COLO829 (cell line): Measurements from ENCODE around the gene PDE6D.
"Not testable (repeated sequence)": the region's sequence is repeated elsewhere in the genome, so short reads cannot be mapped to it uniquely, and the experiment has no call there.

Source experiments
- DNase-seq: peaks from one replicate; pipeline ENCODE4 v3.0.0; 2012; ENCODE audit warnings: low spot score

Gene PDE6D

DNA sequence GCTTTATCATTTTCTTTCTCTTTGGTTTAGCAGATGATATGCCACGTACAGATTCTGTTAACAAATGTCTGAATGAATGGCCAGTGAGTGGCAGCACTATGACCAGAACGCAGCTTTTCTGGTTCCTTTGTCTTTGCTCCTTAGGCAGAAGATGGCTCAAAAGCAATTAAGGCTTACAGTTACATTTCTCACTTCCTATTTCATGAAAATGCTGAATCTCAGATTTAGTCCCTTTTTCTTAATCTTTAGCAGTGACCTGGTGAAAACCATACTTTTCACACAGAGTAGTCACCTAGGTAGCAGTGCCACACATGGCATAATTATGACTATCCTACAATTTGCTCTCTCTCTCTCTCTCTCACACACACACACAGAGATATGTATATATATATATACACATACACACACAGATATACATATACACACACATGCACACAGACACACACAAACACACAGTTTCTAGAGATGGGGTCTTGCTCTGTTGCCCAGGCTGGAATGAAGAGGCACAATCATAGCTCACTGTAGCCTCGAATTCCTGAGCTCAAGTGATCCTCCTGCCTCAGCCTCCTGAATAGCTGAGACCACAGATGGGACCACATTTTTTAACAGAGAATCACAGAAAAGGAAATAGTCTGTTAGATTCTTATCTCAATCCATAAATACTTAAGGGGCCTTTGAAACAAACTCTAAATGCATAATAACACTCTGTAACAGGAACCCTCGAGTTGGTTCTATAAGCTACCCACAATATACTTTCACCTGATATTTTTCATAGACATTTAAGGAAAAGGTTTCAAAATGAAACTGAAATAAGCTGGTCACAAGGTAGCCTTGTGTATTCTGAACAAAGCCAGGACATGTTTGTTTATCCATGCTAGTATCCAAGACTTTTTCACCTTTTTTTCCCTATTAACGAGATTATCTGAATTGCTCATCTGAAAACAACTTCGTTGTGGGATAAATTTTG is 11.6 kb downstream of the PDE6D start:
- DNase-seq, result no peak

DNA sequence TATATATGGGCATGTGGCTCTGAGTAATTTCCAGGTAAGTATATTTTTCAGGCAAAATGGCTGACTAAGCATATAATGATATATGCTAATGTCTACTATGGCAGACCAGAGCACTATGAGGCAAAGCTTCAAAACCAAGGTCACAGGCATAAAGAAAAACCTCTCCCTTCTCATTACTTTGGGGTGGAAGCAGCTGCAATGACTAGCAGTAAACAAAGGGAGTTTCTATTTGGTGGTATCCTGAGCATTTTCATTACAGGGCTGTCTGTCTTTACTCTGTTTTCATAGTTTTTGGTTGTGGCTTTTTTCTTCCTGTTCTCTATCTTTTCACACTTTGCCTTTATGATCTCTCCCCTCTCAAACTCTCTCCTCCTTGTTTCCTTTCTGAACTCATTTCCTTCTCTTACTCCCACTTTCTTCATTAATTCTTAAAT is 15.6 kb downstream of the PDE6D start:
- peak; percentile 49 for DNase-seq

DNA sequence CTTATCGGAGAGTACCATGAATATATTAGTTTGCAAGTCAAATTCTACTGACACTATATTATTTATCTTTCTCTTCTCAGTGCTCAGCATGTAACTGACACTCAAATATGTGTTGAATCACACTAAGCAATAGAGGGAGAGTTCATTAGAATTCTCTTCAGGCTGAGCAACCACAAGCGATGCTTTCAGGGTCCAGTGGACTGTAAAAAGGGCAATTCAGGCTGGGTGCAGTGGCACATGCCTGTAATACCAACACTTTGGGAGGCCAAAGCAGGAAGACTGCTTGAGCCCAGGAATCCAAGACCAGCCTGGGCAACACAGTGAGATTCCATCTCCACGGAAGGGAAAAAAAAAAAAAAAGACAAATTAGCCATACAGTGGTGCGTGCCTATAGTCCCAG is 16.3 kb downstream of the PDE6D start:
- DNase-seq, result no peak

DNA sequence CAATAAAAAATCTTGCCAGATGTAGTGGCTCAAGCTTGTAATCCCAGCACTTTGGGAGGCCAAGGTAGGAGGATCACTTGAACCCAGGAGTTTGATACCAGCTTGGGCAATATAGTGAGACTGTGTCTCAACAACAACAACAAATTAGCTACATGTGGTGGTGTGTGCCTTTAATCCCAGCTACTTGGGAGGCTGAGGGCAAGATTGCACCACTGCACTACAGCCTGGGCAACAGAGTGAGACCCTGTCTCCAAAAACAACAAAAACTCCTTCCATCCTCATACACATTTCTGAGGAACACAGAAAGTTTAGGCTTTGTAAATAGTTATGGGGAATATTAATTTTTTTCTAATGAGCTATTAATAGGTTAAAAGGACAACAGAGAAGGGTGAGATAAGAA is 17.0 kb downstream of the PDE6D start:
- DNase-seq, result no peak

DNA sequence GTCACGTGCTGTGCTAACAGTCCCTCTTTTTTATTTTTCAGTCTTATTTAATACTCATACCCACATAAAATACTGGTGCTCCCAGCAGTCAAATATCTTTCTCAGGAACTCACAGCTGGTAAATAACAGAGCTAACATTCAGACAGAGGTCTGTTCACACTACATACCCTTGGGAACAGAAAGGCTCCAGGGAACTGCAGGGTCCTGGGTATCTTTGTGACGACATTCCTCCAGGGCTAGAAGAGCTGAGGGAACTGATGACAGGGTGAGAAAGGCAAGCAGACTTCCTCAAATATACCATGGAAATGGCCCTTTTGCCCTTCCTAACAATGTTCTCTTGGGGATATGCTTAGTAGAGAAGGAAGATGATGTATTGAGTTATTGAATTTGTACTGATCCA is 19.3 kb downstream of the PDE6D start:
- no peak for DNase-seq

DNA sequence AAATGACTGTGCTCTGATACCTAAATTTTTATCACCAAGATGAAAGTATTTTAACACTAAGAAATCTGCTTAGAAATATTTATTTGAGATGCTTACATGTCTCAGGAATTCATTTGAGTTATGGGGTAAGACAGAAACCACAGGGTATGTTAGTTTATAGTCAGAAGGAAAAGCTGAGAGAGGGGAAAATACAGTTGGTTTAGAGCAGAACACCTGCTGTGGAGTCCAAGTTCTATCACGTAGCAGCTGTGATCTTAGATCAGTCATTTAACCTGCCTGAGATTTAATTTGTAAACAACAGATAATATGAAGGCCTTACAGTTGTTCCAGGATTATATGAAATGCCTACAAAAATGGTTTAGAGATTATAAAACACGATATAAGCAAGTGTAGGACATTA is 29.0 kb downstream of the PDE6D start:
- no peak for DNase-seq

DNA sequence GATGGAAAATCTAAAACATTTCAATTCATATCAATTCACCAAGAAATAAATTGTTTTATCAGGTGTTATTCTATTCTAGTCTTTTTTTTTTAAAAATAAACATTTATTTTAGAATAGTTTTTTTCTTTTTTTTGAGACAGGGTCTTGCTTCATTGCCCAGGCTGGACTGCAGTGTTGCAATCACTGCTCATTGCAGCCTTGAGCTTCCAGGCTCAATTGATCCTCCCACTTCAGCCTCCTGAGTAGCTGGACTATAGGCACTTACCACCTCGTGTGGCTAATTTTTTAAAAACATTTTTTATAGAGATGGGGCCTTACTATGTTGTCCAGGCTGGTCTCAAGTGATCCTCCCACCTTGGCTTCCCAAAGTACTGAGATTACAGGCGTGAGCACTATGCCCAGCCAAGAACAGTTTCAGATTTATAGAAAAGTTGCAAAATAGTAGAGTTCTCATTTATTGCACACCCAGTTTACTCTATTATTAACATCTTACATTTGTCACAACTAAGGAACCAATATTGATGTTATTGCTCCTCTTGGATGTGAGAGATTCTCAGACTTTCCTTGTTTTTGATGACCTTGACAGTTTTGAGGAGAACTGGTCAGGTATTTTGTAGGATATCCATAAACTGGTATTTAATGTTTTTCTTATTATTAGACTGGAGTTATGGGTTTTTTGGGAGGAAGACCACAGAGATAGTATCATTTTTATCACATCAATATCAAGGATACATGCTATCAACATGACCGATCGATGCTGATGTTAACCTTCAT is 29.9 kb downstream of the PDE6D start:
- DNase-seq, result no peak

DNA sequence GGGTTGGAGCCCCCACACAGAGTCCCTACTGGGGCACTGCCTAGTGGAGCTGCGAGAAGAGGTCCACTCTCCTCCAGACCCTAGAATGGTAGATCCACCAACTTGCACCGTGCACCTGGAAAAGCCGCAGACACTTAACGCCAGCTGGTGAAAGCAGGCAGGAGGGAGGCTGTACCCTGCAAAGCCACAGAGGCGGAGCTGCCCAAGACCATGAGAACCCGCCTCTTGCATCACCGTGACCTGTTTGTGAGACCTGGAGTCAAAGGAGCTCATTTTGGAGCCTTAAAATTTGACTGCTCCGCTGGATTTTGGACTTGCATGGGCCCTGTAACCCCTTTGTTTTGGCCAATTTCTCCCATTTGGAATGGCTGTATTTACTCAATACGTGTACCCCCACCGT is 32.1 kb downstream of the PDE6D start:
- DNase-seq, result not testable (repeated sequence)

DNA sequence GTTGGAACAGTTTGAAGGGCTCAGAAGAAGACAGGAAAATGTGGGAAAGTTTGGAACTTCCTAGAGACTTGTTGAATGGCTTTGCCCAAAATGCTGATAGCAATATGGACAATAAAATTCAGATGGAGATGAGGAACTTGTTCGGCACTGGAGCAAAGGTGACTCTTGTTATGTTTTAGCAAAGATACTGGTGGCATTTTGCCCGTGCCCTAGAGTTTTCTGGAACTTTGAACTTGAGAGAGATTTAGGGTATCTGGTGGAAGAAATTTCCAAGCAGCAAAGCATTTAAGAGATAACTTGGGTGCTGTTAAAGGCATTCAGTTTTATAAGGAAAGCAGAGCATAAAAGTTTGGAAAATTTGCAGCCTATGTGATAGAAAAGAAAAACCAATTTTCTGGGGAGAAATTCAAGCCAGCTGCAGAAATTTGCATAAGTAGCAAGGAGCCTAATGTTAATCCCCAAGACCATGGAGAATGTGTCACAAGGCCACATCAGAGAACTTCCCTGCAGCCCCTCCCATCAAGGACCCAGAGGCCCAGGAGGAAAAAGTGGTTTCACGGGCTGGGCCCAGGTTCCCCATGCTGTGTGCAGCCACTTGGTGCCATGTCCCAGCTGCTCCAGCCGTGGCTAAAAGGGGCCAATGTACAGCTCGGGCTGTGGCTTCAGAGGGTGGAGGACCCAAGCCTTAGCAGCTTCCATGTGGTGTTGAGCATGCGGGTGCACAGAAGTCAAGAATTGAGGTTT is 32.8 kb downstream of the PDE6D start:
- not testable (repeated sequence) for DNase-seq

DNA sequence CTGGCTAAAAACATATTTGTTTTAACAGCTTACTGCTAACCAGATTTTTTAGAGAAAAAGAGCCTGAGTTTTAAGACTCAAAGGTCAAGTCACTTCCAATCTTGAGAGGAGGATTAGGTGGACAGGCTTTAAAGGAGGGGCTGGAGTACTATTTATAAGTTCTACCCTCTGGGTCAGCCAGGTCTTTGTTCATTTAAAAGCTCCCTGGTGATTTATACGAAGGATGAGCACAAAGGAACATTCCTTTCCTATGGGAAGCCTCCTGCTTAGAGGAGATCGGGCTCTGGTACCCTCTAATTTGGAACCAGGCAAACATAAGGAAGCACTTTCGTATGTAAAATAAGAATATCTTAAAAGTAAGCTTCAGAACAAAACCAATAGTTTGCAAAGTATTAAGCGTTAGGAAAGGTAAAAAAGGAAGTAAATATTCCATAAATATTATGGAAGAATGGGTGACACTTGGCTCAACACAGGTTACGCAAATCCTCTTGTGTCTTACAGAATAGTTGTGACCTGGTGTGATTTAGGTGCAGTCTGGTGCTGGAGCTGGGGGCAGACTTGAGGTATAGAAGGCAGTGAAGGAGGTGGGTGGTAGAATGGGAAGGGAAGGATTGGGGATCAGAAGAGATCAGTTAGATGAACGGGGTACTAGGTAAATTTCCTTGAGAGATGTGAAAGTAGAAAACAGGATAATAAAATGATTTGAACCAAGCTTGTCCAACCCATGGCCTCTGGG is 35.6 kb downstream of the PDE6D start:
- DNase-seq, result peak; percentile 42

DNA sequence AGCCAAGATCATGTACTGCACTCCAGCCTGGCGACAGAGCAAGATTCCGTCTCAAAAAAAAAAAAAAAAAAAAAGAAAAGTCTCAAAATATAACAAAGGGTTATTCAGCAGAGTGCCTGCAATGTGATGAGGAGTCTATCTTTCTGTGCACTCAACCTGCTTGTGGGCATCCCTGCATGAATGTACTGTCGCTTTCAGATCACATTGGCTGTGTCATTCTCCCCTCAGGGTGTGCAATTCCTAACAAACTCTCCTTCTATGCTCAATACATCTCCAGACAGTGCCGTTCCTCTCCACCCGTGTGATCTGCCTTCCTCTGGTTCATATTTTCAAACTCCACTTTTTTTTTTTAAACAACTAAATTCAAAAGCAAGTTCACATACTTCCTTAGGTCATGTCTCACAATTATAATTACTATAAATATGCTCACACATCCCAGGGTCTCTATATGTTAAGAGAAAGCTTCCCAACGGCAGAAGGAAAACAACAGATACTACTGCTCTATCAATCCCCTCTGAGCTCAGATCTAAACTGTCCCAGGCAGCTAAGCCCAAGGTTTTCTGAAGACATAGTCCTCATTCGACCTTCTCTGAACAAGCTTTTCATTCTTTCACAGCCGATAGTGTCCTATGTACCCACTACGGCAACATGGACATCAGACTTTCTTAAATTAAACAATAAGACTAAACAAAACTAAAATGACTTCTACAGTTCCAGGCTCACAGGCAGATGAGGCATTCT is 37.5 kb downstream of the PDE6D start:
- DNase-seq, result peak; percentile 98

DNA sequence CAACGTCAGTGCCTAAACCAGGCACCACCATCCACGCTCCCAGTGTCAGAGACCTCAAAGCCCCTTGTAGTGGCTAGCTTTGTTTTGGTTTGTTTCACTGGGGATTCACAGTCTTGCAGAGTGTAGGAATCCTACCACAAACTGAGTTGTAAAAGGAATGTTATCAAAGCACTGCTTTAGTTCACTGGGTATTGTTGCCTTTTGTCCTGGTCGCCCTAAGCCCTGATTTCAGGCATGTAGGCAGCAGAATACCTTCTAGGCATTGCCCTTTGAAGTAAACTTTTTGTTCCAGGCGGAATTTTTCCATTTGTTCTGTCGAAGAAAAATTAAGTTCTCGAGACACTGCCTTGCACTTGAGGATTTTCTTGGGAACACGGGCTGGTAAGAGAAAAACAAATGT is 43.3 kb downstream of the PDE6D start:
- DNase-seq, result no peak

DNA sequence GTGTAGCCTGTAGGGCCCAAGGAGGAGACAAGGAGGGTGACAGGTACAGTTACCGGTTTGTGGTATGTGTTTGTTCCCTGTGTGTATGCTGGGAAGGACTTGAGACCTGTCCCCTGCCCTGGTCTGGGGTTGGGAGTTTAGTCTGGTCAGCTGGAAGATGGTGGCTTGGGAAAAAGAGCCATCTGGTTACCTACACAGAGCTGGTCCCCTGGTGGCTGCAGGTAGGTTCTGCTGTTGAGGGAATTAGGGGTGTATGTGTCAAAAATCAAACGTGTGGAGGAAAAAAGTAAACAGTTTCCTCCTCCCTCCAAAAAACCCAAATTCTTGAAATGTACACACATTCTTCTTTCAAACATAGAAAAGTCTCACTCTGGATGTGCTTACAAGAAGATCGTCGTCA is 48.5 kb downstream of the PDE6D start:
- no peak for DNase-seq

DNA sequence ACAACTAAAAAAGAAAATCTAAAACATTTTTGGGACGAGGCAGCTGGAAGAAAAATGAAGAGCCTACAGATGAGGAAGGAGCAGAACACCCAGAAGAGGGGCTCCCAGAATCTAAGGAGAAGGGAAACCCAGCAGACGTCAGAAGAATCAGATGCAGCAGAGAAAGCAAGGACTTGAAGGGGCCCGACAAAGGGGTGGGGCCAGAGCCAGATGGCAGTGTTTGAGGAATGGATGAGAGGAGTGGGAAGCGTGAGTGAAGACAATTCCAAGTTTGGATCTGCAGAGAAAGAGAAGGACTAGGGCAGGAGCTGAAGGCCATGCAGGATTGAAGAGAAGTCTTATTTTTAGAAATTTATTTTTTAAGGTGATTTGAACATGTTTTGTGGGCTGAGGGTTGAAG is 53.5 kb downstream of the PDE6D start:
- no peak for DNase-seq

DNA sequence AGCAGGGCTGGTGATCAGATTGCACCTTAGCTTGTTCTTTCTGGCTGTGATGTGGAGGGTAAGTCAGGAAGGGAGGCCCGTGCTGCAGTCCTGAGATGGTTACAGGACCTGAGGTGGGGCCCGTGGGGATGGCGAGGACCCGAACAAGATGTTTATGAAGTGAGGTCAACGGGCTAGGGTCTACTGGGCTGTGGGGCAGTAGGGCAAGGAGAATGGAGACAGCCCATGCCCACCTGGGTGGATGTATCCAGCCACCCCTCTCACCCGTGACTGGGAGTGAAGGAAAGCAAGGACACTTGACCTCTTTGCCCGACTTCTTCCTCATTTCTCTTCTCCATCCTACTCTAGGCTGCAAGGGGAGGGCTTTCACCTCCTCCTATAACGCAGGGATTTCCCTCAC is 54.8 kb downstream of the PDE6D start:
- no peak for DNase-seq

DNA sequence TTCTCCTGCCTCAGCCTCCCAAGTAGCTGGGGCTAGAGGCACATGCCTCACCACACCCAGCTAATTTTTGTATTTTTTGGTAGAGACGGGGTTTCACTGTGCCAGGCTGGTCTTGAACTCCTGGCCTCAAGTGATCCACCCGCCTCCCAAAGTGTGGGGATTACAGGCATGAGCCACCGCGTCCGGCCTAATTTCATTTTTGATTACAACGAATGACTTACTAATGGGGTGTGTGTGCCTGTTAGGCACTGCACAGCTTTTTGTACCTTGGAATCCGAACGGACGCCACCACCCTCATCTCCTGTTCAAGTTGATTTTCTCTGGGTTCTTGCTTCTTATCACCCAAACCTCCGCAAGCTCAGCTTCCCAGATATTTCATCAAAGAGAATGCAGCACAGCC is 55.6 kb downstream of the PDE6D start:
- no peak for DNase-seq

DNA sequence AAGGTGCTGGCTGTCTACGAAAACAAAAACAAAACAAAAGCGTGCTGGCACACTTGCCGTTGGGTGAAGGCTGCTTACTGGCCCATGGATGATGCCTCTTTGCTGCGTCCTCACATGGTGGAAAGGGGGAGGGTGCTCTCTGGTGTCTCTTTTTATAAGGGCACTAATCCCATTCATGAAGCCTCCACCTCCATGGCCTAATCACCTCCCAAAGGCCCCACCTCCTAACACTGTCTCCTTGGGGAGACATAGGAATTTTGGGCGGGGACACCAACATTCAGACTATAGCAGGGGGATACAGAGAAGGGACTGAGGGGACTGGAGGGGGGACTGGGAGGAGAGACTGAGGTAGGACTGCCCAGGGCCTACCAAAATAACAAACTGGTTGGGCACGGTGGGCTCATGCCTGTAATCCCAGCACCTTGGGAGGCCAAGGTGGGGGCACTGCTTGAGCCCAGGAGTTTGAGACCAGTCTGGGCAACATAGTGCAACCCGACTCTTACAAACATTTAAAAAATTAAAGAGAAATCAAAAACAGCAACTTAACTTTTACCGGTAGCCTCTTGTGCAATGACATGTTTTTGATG is 58.3 kb downstream of the PDE6D start:
- DNase-seq, result no peak

DNA sequence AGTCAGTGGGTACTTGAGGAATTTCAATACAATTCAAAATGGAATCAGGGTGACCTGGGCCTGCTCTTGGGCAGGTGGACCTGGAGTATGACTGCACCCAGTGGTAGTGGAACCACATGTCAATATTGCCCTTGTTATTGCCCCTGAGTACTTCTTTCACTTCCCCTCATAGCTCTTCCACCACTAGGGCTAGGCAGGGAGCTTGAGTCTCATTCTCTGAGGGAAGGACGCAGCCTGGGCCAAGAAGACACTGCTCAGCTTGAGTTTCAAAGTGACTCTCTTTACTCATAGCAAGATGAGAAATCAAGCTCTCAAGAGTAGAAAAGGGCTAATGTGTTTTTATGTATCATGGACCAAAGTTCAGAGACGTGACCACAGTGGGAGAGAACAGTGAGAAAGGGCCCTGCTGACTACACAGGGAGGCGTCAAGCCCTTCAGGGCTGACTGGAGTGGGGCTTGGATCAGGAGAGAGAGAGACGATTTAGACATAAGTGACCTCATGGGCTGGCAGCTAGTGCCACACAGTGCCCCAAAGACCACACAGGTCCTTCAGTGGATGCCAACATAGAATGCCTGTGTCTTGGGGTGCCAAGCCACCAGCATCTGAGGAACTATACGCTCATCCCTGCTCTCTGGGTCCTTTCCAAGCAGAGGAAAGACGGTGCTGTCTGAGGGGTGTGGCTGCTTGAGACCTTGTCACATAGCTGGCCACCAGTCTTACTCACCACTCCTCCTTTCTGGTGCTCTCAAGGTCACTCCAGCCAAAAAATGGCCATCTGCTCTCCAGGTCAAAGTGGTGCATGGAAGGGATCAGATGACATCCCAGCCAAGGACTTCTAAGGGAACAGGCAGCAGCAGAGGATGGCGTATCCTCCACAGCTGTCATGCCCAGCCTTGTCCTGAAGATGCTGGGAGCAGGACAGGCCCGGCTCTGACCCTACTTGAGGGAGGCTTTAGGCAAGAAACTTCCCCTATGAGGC is 59.8 kb downstream of the PDE6D start:
- no peak for DNase-seq

DNA sequence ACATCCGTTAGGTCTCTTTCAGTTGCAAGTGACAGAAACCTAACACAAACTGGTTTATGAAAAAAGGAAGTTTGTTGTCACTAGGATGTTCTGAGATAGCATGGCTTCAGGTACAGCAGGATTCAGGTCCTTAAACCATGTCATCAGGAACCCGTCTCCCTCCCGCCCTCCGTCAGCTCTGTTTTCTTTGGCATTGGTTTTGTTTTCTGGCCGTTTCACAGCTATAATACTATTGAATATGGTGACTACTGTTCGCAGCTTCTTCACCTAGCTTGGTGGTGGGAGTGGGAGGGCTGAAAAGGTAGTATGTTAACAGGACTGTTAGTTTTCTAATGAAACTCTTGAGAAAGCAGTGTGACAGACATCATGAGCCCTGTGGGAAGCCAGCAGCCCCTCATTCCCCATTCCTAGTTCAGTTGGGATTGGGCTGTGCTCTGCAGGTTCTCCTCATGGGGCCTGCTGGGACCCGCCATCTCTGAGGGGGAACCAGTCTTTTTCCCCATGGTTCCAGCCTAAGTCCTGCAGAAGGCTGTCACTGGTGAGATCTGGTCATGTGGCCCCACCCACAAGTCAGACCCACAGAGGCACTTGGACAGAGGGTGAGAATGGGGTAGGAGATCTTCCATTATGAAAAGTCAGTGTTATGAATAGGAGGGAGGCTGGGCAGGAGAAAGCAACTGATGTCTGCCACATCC is 60.6 kb downstream of the PDE6D start:
- DNase-seq, result no peak
